Panc1 (cell line): ENCODE measurements around the gene VWA3B. TPM values are rescaled to one million over a fixed set of nuclear protein-coding genes. Genes with fewer than 3 reads are reported as not detected.

Experiments used
- total RNA-seq: library from RNA; stranded (reverse); gene quantifications from one replicate; pipeline ENCODE4 v1.2.1, GENCODE V29; 2021; ENCODE audit not compliant: unreplicated experiment

The VWA3B gene
- total RNA-seq, 1 experiment from 2014 or later = not detected

Other genes starting within 250 kb of the VWA3B start
- gene TMEM131, start 91.2 kb upstream of the VWA3B start, total RNA-seq = 43.4 TPM